ENCODE measurements around the gene TMEM174. TPM values are rescaled to one million over a fixed set of nuclear protein-coding genes. Genes with fewer than 3 reads are reported as not detected.
"Not testable (repeated sequence)": the region's sequence is repeated elsewhere in the genome, so short reads cannot be mapped to it uniquely, and the experiment has no call there.

Gene TMEM174
- polyA plus RNA-seq, 1 donor, result not detected

- no peak for DNase-seq (ENCODE audit: low read depth)
Observed at GRCh38 chr5:73193592-73193991, 20.6 kb downstream of the TMEM174 start.

GRCh38 chr5:73196201-73196600 is 23.2 kb downstream of the TMEM174 start:
- no peak for DNase-seq (ENCODE audit: low read depth)

GRCh38 chr5:73197637-73198257 is 24.8 kb downstream of the TMEM174 start:
- DNase-seq (ENCODE audit: low read depth), result no peak

- no peak for DNase-seq (ENCODE audit: low read depth)
Observed at GRCh38 chr5:73198833-73199592, 26.0 kb downstream of the TMEM174 start.

GRCh38 chr5:73199671-73200070 is 26.7 kb downstream of the TMEM174 start:
- no peak for DNase-seq (ENCODE audit: low read depth)

- DNase-seq (ENCODE audit: low read depth), result no peak
Observed at GRCh38 chr5:73201547-73202513, 28.8 kb downstream of the TMEM174 start.

GRCh38 chr5:73204332-73204731 is 31.3 kb downstream of the TMEM174 start:
- no peak for DNase-seq (ENCODE audit: low read depth)

GRCh38 chr5:73204733-73205132 is 31.7 kb downstream of the TMEM174 start:
- DNase-seq (ENCODE audit: low read depth), result no peak

GRCh38 chr5:73205305-73205704 is 32.3 kb downstream of the TMEM174 start:
- DNase-seq (ENCODE audit: low read depth), result no peak

GRCh38 chr5:73207239-73207638 is 34.2 kb downstream of the TMEM174 start:
- DNase-seq (ENCODE audit: low read depth), result not testable (repeated sequence)

GRCh38 chr5:73209075-73209474 is 36.1 kb downstream of the TMEM174 start:
- DNase-seq (ENCODE audit: low read depth), result not testable (repeated sequence)

- not testable (repeated sequence) for DNase-seq (ENCODE audit: low read depth)
Observed at GRCh38 chr5:73212693-73213092, 39.7 kb downstream of the TMEM174 start.

GRCh38 chr5:73213566-73213998 is 40.6 kb downstream of the TMEM174 start:
- no peak for DNase-seq (ENCODE audit: low read depth)

GRCh38 chr5:73214306-73214705 is 41.3 kb downstream of the TMEM174 start:
- no peak for DNase-seq (ENCODE audit: low read depth)

- DNase-seq (ENCODE audit: low read depth), result no peak
Observed at GRCh38 chr5:73214996-73215395, 42.0 kb downstream of the TMEM174 start.

- no peak for DNase-seq (ENCODE audit: low read depth)
Observed at GRCh38 chr5:73215531-73215890, 42.5 kb downstream of the TMEM174 start.

- peak; percentile 24 for DNase-seq (ENCODE audit: low read depth)
Observed at GRCh38 chr5:73215891-73216610, 43.1 kb downstream of the TMEM174 start.

- no peak for DNase-seq (ENCODE audit: low read depth)
Observed at GRCh38 chr5:73218552-73219171, 45.7 kb downstream of the TMEM174 start.

GRCh38 chr5:73219336-73219735 is 46.3 kb downstream of the TMEM174 start:
- not testable (repeated sequence) for DNase-seq (ENCODE audit: low read depth)

GRCh38 chr5:73221161-73221560 is 48.2 kb downstream of the TMEM174 start:
- no peak for DNase-seq (ENCODE audit: low read depth)

GRCh38 chr5:73221726-73222125 is 48.7 kb downstream of the TMEM174 start:
- no peak for DNase-seq (ENCODE audit: low read depth)

All from forelimb muscle (tissue), 1 donor.